ENCODE data around the gene TPSAB1.

Gene TPSAB1

DNA sequence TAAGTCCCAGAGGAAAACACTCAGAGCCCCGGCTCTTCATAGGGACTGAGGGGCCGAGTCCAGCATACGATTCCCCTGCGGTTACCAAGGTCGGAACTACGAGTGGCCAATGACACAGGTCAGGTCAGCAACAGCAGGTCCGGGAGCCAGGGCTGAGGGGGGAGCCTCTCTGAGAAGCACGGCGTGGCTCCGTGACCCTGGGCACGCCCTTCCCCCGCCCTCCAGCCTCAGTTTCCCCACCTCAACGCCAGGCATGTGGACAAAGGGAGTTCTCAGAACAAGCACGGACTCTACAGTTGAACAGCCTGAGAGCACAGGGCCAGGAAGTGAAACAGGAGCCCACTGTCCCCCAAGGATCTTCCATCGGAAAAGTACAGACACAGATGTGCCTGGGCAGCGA is 41.0 kb downstream of the TPSAB1 start:
- no peak for DNase-seq (ENCODE audit: extremely low read depth in 1 of 2, low read depth in 1 of 2)

- DNase-seq (ENCODE audit: extremely low read depth in 1 of 2, low read depth in 1 of 2), result no peak
Measured at GRCh38 chr16:1282324-1282973, 41.9 kb downstream of the TPSAB1 start.

- no peak for DNase-seq (ENCODE audit: extremely low read depth in 1 of 2, low read depth in 1 of 2)
Measured at GRCh38 chr16:1283296-1283695, 42.8 kb downstream of the TPSAB1 start.

- DNase-seq (ENCODE audit: extremely low read depth in 1 of 2, low read depth in 1 of 2), result no peak
Measured at GRCh38 chr16:1283996-1284616, 43.6 kb downstream of the TPSAB1 start.

GRCh38 chr16:1285669-1286512 is 45.4 kb downstream of the TPSAB1 start:
- no peak for DNase-seq (ENCODE audit: extremely low read depth in 1 of 2, low read depth in 1 of 2)

GRCh38 chr16:1286513-1287094 is 46.1 kb downstream of the TPSAB1 start:
- DNase-seq (ENCODE audit: extremely low read depth in 1 of 2, low read depth in 1 of 2), result no peak

- DNase-seq (ENCODE audit: extremely low read depth in 1 of 2, low read depth in 1 of 2), result no peak
Measured at GRCh38 chr16:1287982-1288670, 47.6 kb downstream of the TPSAB1 start.

DNA sequence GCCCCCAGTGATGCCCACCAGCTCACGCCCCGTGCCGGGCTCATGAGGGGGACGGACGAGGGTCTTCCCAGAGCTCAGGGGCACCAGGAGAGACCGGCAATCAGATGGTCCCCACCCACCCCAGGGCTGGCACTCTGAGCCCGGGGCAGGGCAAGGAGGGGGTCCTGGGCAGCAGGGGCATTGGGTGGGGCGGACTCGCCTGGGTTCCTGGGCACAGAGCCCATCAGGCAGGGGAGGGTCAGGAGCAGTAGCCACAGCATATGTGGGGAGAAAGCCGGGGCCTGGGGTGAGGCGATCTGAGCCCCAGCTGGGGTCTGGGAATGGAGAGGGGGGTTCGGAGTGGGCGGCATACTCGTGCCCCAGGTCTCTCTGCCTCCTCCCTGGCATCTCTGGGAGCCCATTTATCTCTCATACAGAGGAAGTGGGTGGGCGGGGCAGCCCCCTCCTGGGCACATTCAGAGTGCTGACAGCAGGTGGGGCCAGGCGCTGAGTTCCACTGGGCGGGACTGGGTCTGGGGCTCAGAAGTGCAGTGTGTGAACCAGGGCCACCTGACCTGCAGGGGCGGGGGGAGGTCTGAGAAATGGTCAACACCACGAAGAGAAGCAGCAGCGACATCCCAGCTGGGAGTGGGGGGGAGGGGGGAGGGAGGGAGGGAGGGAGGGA is 48.4 kb downstream of the TPSAB1 start:
- DNase-seq (ENCODE audit: extremely low read depth in 1 of 2, low read depth in 1 of 2), result no peak

GRCh38 chr16:1289477-1289866 is 49.0 kb downstream of the TPSAB1 start:
- no peak for DNase-seq (ENCODE audit: extremely low read depth in 1 of 2, low read depth in 1 of 2)

DNA sequence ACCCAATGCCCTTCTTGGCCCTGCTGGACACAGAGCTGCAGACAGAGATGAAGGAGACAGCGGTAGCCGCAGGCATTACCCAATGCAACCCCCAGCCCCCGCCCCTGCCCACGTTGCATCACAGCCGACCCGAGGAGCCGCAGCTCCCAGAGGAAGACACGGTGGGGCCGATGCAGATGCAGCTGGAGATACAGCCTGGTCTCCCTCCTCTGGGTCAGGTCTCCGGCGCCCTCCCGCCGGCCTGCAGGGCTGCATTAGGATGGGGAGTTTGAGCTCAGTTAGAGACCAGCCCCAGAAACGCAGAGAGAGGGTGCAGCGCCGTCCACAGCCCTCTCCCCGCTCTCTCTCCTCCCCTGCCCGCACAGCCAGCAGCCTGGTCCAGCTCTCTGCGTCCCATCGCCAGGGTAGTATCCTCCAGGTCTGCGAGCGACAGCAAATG is 49.6 kb downstream of the TPSAB1 start:
- no peak for DNase-seq (ENCODE audit: extremely low read depth in 1 of 2, low read depth in 1 of 2)

- DNase-seq (ENCODE audit: extremely low read depth in 1 of 2, low read depth in 1 of 2), result no peak
Measured at GRCh38 chr16:1290860-1291575, 50.5 kb downstream of the TPSAB1 start.

- no peak for DNase-seq (ENCODE audit: extremely low read depth in 1 of 2, low read depth in 1 of 2)
Measured at GRCh38 chr16:1291576-1291974, 51.1 kb downstream of the TPSAB1 start.
